OCI-LY7 (cell line): ENCODE data around the gene INTS2.

Experiments used
- CTCF ChIP-seq: fragments of 200-600 bp; sonication (generic); conservative IDR thresholded peaks from 2 replicates; pipeline ENCODE4 v1.5.1; 2014; ENCODE audit warnings: mild to moderate bottlenecking, antibody characterized with exemption, low read length, moderate library complexity, mixed read lengths
- EZH2phosphoT487 ChIP-seq: fragments of 200-600 bp; sonication (generic); IDR thresholded peaks from 2 replicates; pipeline ENCODE4 v1.6.1; 2018; ENCODE audit warnings: low read depth, borderline replicate concordance, mild to moderate bottlenecking, mixed run types, antibody characterized with exemption, low read length, moderate library complexity, mixed read lengths

GRCh38 chr17:61867033-61867432 is 60.7 kb downstream of the INTS2 start:
- TF ChIP-seq CTCF (no peak), EZH2phosphoT487 (no peak)
